Measurements from ENCODE around the gene KCNJ5.

DNA sequence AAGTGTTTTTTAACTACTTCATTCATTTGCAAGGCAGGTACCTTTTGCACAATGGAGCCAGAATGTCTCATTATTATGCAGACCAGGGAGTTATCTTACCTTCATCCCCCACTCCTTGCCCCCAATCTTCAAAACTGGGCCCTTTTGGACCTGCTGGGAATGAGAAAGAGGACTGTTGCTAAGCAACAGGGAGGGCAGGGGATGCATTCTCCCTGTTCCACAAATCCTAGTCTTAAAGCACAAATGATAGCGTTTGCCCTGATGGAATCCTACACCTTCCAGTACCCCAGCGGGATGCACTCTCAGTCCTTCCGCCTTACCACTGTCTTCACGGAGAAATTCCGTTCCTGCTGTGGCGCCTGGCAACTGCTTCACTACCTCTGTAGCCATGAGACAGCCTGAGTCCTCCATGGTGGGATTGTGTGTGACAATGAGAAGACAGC, 20.0 kb upstream of the KCNJ5 start:
- TF ChIP-seq, protein P1, sequence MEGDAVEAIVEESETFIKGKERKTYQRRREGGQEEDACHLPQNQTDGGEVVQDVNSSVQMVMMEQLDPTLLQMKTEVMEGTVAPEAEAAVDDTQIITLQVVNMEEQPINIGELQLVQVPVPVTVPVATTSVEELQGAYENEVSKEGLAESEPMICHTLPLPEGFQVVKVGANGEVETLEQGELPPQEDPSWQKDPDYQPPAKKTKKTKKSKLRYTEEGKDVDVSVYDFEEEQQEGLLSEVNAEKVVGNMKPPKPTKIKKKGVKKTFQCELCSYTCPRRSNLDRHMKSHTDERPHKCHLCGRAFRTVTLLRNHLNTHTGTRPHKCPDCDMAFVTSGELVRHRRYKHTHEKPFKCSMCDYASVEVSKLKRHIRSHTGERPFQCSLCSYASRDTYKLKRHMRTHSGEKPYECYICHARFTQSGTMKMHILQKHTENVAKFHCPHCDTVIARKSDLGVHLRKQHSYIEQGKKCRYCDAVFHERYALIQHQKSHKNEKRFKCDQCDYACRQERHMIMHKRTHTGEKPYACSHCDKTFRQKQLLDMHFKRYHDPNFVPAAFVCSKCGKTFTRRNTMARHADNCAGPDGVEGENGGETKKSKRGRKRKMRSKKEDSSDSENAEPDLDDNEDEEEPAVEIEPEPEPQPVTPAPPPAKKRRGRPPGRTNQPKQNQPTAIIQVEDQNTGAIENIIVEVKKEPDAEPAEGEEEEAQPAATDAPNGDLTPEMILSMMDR (IDR thresholded peaks at IDR 0.05 in 2 of 3, conservative IDR thresholded peaks at IDR 0.05 in 1 of 3; ENCODE audit: control insufficient read depth in 2 of 3, extremely low read depth in 1 of 3, insufficient read depth in 1 of 3, low read depth in 3 of 3, low read length in 3 of 3), result no peak
- TF ChIP-seq SPI1 (IDR thresholded peaks at IDR 0.05; ENCODE audit: borderline replicate concordance, insufficient read depth, low read depth, low read length), result no peak
- TF ChIP-seq, protein P2, sequence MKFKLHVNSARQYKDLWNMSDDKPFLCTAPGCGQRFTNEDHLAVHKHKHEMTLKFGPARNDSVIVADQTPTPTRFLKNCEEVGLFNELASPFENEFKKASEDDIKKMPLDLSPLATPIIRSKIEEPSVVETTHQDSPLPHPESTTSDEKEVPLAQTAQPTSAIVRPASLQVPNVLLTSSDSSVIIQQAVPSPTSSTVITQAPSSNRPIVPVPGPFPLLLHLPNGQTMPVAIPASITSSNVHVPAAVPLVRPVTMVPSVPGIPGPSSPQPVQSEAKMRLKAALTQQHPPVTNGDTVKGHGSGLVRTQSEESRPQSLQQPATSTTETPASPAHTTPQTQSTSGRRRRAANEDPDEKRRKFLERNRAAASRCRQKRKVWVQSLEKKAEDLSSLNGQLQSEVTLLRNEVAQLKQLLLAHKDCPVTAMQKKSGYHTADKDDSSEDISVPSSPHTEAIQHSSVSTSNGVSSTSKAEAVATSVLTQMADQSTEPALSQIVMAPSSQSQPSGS (IDR thresholded peaks at IDR 0.05; ENCODE audit: low read length), result no peak
- no peak for TF ChIP-seq POLR2A (IDR thresholded peaks at IDR 0.05; ENCODE audit: low read depth, low read length)
- no peak for TF ChIP-seq YBX1 (IDR thresholded peaks at IDR 0.05)
